Right lobe of liver (tissue), 4 donors: ENCODE data around the gene LINC00237.

Experiments
- POLR2A ChIP-seq: fragments of 450-650 bp; IDR thresholded peaks from one replicate; pipeline ENCODE4 v1.6.1; 2017; ENCODE audit warnings: antibody characterized with exemption, mild to moderate bottlenecking
- TF ChIP-seq, protein P1 (sequence below), 4 donors: fragments of 200-600 bp in 3 of 4; fragments of 450-650 bp in 1 of 4; IDR thresholded peaks; one replicate each; pipeline versions ENCODE4 v1.5.1 to v1.8.0; 2016 to 2022; ENCODE audit warnings: antibody characterized with exemption in 4 of 4, mild to moderate bottlenecking in 2 of 4
- donor health status: DM: no; HTN: no; CAD: no.
- donor health status: DM: no; HTN: no; CAD: no.
- donor health status: DM: no; HTN: yes; CAD: no.

DNA sequence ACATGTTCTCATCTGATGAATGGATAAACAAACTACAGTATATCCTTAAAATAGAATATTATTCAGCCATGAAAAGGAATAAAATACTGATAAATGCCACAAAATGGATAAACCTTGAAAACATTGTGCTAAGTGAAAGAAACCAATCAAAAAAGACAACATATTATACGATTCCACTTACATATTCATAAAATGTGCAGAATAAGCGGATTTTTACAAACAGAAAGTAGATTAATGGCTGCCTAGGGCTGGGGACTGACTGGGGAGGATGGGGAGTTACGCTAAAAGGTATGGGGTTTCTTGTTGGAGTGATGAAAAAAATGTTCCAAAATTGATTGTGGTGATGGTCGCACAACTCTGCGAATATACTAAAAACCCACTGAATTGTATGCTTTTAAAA is 49.1 kb upstream of the LINC00237 start:
- TF ChIP-seq POLR2A = no peak
- TF ChIP-seq, protein P1, sequence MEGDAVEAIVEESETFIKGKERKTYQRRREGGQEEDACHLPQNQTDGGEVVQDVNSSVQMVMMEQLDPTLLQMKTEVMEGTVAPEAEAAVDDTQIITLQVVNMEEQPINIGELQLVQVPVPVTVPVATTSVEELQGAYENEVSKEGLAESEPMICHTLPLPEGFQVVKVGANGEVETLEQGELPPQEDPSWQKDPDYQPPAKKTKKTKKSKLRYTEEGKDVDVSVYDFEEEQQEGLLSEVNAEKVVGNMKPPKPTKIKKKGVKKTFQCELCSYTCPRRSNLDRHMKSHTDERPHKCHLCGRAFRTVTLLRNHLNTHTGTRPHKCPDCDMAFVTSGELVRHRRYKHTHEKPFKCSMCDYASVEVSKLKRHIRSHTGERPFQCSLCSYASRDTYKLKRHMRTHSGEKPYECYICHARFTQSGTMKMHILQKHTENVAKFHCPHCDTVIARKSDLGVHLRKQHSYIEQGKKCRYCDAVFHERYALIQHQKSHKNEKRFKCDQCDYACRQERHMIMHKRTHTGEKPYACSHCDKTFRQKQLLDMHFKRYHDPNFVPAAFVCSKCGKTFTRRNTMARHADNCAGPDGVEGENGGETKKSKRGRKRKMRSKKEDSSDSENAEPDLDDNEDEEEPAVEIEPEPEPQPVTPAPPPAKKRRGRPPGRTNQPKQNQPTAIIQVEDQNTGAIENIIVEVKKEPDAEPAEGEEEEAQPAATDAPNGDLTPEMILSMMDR (IDR thresholded peaks at IDR 0.05) = no peak
